ENCODE data around the gene CLIP2.
"Not testable (repeated sequence)": the region's sequence is repeated elsewhere in the genome, so short reads cannot be mapped to it uniquely, and the experiment has no call there.

Gene CLIP2

GRCh38 chr7:74407958-74408357 lies 118.8 kb downstream of the CLIP2 start:
- no peak for DNase-seq

GRCh38 chr7:74409571-74409970 lies 120.4 kb downstream of the CLIP2 start:
- DNase-seq = no peak

- DNase-seq = no peak
These were observed 121.6 kb downstream of the CLIP2 start for GRCh38 chr7:74410772-74411171.

- DNase-seq = not testable (repeated sequence)
These were observed 122.4 kb downstream of the CLIP2 start for GRCh38 chr7:74411571-74411970.

- DNase-seq = no peak
These were observed 122.8 kb downstream of the CLIP2 start for GRCh38 chr7:74412056-74412455.

- DNase-seq = no peak
These were observed 123.4 kb downstream of the CLIP2 start for GRCh38 chr7:74412603-74413002.

GRCh38 chr7:74414595-74415333 lies 125.6 kb downstream of the CLIP2 start:
- DNase-seq = not testable (repeated sequence)

GRCh38 chr7:74417419-74417971 lies 128.3 kb downstream of the CLIP2 start:
- DNase-seq = peak in 1 of 2 experiments; percentile 37

GRCh38 chr7:74418076-74418475 lies 128.9 kb downstream of the CLIP2 start:
- no peak for DNase-seq

- DNase-seq = no peak
These were observed 129.3 kb downstream of the CLIP2 start for GRCh38 chr7:74418538-74418937.

- not testable (repeated sequence) for DNase-seq
These were observed 130.0 kb downstream of the CLIP2 start for GRCh38 chr7:74419232-74419631.

- no peak for DNase-seq
These were observed 130.8 kb downstream of the CLIP2 start for GRCh38 chr7:74420006-74420405.

- no peak for DNase-seq
These were observed 135.2 kb downstream of the CLIP2 start for GRCh38 chr7:74424291-74424880.

GRCh38 chr7:74428023-74428422 lies 138.8 kb downstream of the CLIP2 start:
- no peak for DNase-seq

GRCh38 chr7:74429153-74429747 lies 140.0 kb downstream of the CLIP2 start:
- no peak for DNase-seq

GRCh38 chr7:74430409-74430808 lies 141.2 kb downstream of the CLIP2 start:
- not testable (repeated sequence) for DNase-seq

- DNase-seq = no peak
These were observed 141.8 kb downstream of the CLIP2 start for GRCh38 chr7:74430961-74431466.

GRCh38 chr7:74437291-74437571 lies 148.0 kb downstream of the CLIP2 start:
- not testable (repeated sequence) for DNase-seq

- DNase-seq = no peak
These were observed 149.1 kb downstream of the CLIP2 start for GRCh38 chr7:74438327-74438726.

- no peak for DNase-seq
These were observed 150.3 kb downstream of the CLIP2 start for GRCh38 chr7:74439541-74439940.

- DNase-seq = not testable (repeated sequence)
These were observed 150.9 kb downstream of the CLIP2 start for GRCh38 chr7:74440143-74440542.

- DNase-seq = no peak
These were observed 152.6 kb downstream of the CLIP2 start for GRCh38 chr7:74441801-74442200.

- DNase-seq = no peak
These were observed 154.5 kb downstream of the CLIP2 start for GRCh38 chr7:74443543-74444247.

All from NCI-H446 (cell line).